ENCODE data around the gene CYS1.
"Not testable (repeated sequence)": the region's sequence is repeated elsewhere in the genome, so short reads cannot be mapped to it uniquely, and the experiment has no call there.

CYS1 gene

DNA sequence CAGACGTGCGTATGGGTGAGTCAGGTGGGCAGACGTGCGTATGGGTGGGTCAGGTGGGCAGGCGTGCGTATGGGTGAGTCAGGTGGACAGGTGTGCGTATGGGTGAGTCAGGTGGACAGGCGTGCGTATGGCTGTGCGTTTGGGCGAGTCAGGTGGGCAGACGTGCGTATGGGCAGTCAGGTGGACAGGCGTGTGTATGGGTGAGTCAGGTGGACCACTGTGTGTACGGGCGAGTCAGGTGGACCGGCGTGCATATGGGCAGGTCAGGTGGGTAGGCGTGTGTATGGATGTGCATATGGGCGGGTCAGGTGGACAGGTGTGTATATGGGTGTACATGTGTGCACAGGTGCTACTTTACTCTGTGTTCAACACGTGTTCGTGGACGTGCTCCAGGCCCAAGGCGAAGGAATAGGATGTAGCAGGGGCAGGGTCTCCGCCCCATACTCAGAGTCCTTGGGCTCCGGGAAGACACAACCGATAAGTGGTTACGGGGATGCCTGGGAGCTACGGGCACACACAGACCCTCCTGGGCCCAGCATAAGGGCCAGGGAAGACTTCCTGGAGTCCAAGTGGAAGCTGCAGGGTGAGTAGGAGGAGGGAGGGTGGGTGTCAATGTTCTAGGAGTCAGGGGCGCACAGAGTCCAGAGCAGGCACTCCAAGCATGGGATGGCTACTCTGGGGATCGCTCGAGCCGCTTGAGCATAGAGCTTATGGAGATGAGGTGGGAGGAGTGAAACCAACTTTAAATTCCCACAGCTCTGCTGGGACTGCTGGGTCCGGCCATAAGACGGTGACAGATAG, 64.0 kb downstream of the CYS1 start:
- no peak for TF ChIP-seq ZNF274 (IDR thresholded peaks at IDR 0.05; ENCODE audit: low read depth, low read length)
- no peak overlapping the region for H3K4me3 ChIP-seq (ENCODE audit: low read length)

DNA sequence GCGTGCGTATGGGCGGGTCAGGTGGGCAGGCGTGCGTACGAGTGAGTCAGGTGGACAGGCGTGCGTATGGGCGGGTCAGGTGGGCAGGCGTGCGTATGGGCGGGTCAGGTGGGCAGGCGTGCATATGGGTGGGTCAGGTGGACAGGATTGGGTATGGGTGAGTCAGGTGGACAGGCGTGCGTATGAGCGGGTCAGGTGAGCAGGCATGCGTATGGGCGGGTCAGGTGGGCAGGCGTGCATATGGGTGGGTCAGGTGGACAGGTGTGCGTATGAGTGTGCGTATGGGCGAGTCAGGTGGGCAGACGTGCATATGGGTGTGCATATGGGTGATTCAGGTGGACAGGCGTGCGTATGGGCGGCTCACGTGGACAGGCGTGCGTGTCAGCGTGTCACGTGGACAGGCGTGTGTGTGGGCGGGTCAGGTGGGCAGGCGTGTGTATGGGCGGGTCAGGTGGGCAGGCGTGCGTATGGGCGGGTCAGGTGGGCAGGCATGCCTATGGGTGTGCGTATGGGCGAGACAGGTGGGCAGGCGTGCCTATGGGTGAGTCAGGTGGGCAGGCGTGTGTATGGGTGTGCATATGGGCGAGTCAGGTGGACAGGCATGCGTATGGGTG, 64.7 kb downstream of the CYS1 start:
- H3K4me3 ChIP-seq (ENCODE audit: low read length): not testable (repeated sequence)

DNA sequence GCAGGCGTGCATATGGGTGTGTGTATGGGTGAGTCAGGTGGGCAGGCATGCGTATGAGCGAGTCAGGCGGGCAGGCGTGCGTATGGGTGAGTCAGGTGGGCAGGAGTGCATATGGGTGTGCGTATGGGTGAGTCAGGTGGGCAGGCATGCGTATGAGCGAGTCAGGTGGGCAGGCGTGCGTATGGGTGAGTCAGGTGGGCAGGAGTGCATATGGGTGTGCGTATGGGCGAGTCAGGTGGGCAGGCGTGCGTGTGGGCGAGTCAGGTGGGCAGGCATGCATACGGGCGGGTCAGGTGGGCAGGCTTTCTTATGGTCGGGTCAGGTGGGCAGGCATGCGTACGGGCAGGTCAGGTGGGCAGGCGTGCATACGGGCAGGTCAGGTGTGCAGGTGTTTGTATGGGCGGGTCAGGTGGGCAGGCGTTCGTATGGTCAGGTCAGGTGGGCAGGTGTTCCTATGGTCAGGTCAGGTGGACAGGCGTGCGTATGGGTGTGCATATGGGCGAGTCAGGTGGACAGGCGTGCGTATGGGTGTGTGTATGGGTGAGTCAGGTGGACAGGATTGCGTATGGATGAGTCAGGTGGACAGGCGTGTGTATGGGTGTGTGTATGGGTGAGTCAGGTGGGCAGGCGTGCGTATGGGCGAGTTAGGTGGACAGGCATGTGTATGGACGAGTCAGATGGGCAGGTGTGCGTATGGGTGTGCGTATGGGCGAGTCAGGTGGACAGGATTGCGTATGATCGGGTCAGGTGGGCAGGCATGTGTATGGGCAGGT, 65.6 kb downstream of the CYS1 start:
- TF ChIP-seq ZNF274 (IDR thresholded peaks at IDR 0.05; ENCODE audit: low read depth, low read length): no peak
- no peak overlapping the region for H3K4me3 ChIP-seq (ENCODE audit: low read length)

GRCh38 chr2:10013651-10014417, 66.4 kb downstream of the CYS1 start:
- not testable (repeated sequence) for H3K4me3 ChIP-seq (ENCODE audit: low read length)

DNA sequence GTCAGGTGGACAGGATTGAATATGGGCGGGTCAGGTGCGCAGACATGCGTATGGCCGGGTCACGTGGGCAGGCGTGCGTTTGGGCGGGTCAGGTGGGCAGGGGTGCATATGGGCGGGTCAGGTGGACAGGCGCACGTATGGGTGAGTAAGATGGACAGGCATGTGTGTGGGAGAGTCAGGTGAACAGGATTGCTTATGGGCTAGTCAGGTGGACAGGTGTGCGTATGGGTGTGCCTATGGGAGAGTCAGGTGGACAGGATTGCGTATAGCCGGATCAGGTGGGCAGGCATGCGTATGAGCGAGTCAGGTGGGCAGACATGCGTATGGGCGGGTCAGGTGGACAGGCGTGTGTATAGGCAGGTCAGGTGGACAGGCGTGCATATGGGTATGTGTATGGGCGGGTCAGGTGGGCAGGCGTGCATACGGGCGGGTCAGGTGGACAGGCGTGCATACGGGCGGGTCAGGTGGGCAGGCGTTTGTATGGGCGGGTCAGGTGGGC, 67.2 kb downstream of the CYS1 start:
- H3K4me3 ChIP-seq (ENCODE audit: low read length): no peak overlapping the region
- TF ChIP-seq ZNF274 (IDR thresholded peaks at IDR 0.05; ENCODE audit: low read depth, low read length): no peak

- not testable (repeated sequence) for H3K4me3 ChIP-seq (ENCODE audit: low read length)
Observed at GRCh38 chr2:10012366-10012962, 67.7 kb downstream of the CYS1 start.

DNA sequence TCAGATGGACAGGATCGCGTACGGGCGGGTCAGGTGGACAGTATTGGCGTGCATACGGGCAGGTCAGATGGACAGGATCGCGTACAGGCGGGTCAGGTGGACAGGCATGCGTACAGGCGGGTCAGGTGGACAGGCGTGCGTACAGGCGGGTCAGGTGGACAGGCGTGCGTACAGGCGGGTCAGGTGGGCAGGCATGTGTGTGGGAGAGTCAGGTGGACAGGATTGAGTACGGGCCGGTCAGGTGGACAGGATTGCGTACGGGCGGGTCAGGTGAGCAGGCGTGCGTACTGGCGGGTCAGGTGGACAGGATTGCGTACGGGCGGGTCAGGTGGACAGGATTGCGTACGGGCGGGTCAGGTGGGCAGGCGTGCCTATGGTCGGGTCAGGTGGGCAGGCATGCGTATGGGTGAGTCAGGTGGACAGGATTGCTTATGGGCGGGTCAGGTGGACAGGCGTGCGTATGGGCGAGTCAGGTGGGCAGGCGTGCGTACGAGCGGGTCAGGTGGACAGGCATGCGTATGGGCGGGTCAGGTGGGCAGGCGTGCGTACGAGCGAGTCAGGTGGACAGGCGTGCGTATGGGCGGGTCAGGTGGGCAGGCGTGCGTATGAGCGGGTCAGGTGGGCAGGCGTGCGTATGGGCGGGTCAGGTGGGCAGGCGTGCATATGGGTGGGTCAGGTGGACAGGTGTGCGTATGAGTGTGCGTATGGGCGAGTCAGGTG, 68.4 kb downstream of the CYS1 start:
- not testable (repeated sequence) for H3K4me3 ChIP-seq (ENCODE audit: low read length)

GRCh38 chr2:10010861-10011605, 69.2 kb downstream of the CYS1 start:
- H3K4me3 ChIP-seq (ENCODE audit: low read length): not testable (repeated sequence)

- TF ChIP-seq ZNF274 (IDR thresholded peaks at IDR 0.05; ENCODE audit: low read depth, low read length): no peak
- no peak overlapping the region for H3K4me3 ChIP-seq (ENCODE audit: low read length)
Observed at GRCh38 chr2:10009811-10010781, 70.1 kb downstream of the CYS1 start.

DNA sequence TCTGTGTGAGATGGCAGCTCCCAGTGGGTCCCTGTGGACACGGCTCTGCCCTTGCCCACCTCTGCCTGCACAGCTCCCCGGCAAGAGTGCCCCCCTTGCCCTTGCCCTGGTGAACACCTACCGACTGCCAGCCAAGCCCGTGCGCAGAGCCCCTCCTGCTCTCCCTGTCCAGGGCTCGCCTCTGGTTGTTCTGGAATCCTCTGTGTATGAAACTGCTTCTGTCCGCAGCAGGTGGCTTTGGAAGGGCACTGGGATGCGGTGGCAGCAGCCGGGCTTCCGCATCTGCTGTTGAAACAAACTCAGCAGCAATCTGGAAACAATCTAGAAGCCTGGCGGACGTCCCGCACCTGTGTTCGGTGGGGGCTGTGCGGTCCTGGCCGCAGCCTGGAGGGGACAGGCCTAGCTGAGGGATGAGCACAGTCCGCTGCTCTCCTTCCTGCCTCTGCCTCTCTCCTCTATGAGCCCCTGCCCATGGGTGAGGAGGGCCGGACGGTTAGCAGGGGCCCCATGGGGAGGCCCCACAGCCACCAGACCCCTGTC, 70.9 kb downstream of the CYS1 start:
- no peak overlapping the region for H3K4me3 ChIP-seq (ENCODE audit: low read length)
- no peak for TF ChIP-seq ZNF274 (IDR thresholded peaks at IDR 0.05; ENCODE audit: low read depth, low read length)

- TF ChIP-seq ZNF274 (IDR thresholded peaks at IDR 0.05; ENCODE audit: low read depth, low read length): no peak
- no peak overlapping the region for H3K4me3 ChIP-seq (ENCODE audit: low read length)
Observed at GRCh38 chr2:10008809-10009176, 71.4 kb downstream of the CYS1 start.

Measured in GM08714 (cell line).